K562 (cell line): ENCODE results near the gene METTL25B. TPM values are rescaled to one million over a fixed set of nuclear protein-coding genes. Genes with fewer than 3 reads are reported as not detected.
A peak's percentile ranks its signal among the peaks of the same experiment; 100 is the strongest.

Experiments used
- CREB1 ChIP-seq, 2 experiments: sonication (generic) in 1 of 2; formaldehyde crosslinking in 1 of 2; IDR thresholded peaks; 2 replicates each; pipeline versions ENCODE4 v1.6.1 to v1.8.0; 2012 to 2022; ENCODE audit warnings: inconsistent platforms in 1 of 2, mild to moderate bottlenecking in 1 of 2, missing genetic modification reagents in 1 of 2, moderate library complexity in 1 of 2
- EZH2 ChIP-seq: IDR thresholded peaks from 2 replicates; pipeline ENCODE4 v1.6.1; 2012; ENCODE audit warnings: low read depth, mild to moderate bottlenecking, inconsistent platforms, low read length, borderline replicate concordance
- MBD1 ChIP-seq: fragments of 250-450 bp; sonication (Bioruptor Pico); IDR thresholded peaks from 2 replicates; pipeline ENCODE4 v1.8.0; 2022; ENCODE audit warnings: inconsistent platforms
- PHB ChIP-seq: fragments of 250-450 bp; sonication (Bioruptor Pico); IDR thresholded peaks from 2 replicates; pipeline ENCODE4 v1.5.0; 2021
- PREB ChIP-seq: sonication (generic); formaldehyde crosslinking; IDR thresholded peaks from 2 replicates; pipeline ENCODE4 v1.8.1; 2023; ENCODE audit warnings: mild to moderate bottlenecking, missing genetic modification reagents
- STAT5A ChIP-seq: IDR thresholded peaks from 2 replicates; pipeline ENCODE4 v1.6.1; 2012; ENCODE audit warnings: low read length, inconsistent platforms, borderline replicate concordance
- TCF15 ChIP-seq: fragments of 250-450 bp; sonication (Bioruptor Pico); IDR thresholded peaks from 2 replicates; pipeline ENCODE4 v1.8.0; 2022; ENCODE audit warnings: moderate library complexity, mild to moderate bottlenecking, inconsistent platforms
- TGIF2 ChIP-seq: sonication (generic); formaldehyde crosslinking; IDR thresholded peaks from 2 replicates; pipeline ENCODE4 v1.8.1; 2022; ENCODE audit warnings: mild to moderate bottlenecking, missing genetic modification reagents, moderate library complexity
- ZBTB33 ChIP-seq: sonication (generic); formaldehyde crosslinking; IDR thresholded peaks from 2 replicates; pipeline ENCODE4 v1.8.1; 2023; ENCODE audit warnings: mild to moderate bottlenecking, missing genetic modification reagents
- ZNF311 ChIP-seq: fragments of 250-450 bp; sonication (Bioruptor Pico); IDR thresholded peaks from 2 replicates; pipeline ENCODE4 v1.4.0; 2020; ENCODE audit warnings: mild to moderate bottlenecking, moderate library complexity
- ZNF444 ChIP-seq: fragments of 250-450 bp; sonication (Bioruptor Pico); IDR thresholded peaks from 2 replicates; pipeline ENCODE4 v1.4.0; 2020; ENCODE audit warnings: mild to moderate bottlenecking, moderate library complexity
- polyA plus RNA-seq, 8 experiments: library from polyadenylated mRNA; depleted of rRNA in 4 of 8; stranded (reverse) in 5 of 8; unstranded in 3 of 8; fragments of >200 nt; fragmentation: Nextera tagmentation in 2 of 8; fragmentation: Illumina TruSeq in 1 of 8; extraction: Ambion mirVana in 2 of 8; extraction: Trizol in 1 of 8; gene quantifications; 2 replicates each; pipeline versions ENCODE4 v1.2.1 to v1.2.3, GENCODE V29; 2011 to 2014; ENCODE audit warnings: inconsistent platforms in 1 of 8, missing spikeins in 1 of 8
- total RNA-seq, 7 experiments: library from RNA; depleted of rRNA in 6 of 7; stranded (reverse); fragments of >200 nt in 6 of 7; fragmentation: Illumina TruSeq in 2 of 7; extraction: Trizol in 2 of 7; gene quantifications; 2 replicates each; pipeline versions ENCODE4 v1.2.1 to v1.2.3, GENCODE V29; 2011 to 2021; ENCODE audit warnings: low replicate concordance in 1 of 7
- TF ChIP-seq, protein P1 (sequence below): sonication (generic); formaldehyde crosslinking; IDR thresholded peaks from 2 replicates; pipeline ENCODE4 v1.8.1; 2022; ENCODE audit warnings: missing genetic modification reagents

The METTL25B gene
- total and polyA plus RNA-seq, 9 of the 15 experiments (the other 6 are each of a cell fraction or from before 2014, with no cell fraction given): 7.7 to 48.3 (median 33.1) TPM

GRCh38 chr1:156728599-156729462 lies 562 bp downstream of the METTL25B start, which contains the start of gene ISG20L2 (continued):
- TF ChIP-seq, protein P1, sequence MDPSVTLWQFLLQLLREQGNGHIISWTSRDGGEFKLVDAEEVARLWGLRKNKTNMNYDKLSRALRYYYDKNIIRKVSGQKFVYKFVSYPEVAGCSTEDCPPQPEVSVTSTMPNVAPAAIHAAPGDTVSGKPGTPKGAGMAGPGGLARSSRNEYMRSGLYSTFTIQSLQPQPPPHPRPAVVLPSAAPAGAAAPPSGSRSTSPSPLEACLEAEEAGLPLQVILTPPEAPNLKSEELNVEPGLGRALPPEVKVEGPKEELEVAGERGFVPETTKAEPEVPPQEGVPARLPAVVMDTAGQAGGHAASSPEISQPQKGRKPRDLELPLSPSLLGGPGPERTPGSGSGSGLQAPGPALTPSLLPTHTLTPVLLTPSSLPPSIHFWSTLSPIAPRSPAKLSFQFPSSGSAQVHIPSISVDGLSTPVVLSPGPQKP (CRISPR knock-in tag): no peak
- TF ChIP-seq TGIF2 (no peak), CREB1 (IDR thresholded peaks at IDR 0.05) (peak; percentile 99), CREB1 (CRISPR knock-in tag; IDR thresholded peaks at IDR 0.05) (peak; percentile 98), TCF15 (CRISPR knock-in tag) (no peak; the same call in 1 of the 2 replicates), PHB (CRISPR knock-in tag) (no peak), ZNF444 (CRISPR knock-in tag) (no peak), ZNF311 (CRISPR knock-in tag) (no peak), EZH2 (no peak), PREB (CRISPR knock-in tag) (no peak), ZBTB33 (no peak), STAT5A (no peak), MBD1 (no peak)
